ENCODE results near the gene NRCAM. TPM values are rescaled to one million over a fixed set of nuclear protein-coding genes. Genes with fewer than 3 reads are reported as not detected.

Gene NRCAM
- total and polyA plus RNA-seq, 2 experiments from 2014 or later, result 0.76 to 3.9 TPM

GRCh38 chr7:108167460-108167859 lies 288.8 kb downstream of the NRCAM start:
- TF ChIP-seq, protein P1, sequence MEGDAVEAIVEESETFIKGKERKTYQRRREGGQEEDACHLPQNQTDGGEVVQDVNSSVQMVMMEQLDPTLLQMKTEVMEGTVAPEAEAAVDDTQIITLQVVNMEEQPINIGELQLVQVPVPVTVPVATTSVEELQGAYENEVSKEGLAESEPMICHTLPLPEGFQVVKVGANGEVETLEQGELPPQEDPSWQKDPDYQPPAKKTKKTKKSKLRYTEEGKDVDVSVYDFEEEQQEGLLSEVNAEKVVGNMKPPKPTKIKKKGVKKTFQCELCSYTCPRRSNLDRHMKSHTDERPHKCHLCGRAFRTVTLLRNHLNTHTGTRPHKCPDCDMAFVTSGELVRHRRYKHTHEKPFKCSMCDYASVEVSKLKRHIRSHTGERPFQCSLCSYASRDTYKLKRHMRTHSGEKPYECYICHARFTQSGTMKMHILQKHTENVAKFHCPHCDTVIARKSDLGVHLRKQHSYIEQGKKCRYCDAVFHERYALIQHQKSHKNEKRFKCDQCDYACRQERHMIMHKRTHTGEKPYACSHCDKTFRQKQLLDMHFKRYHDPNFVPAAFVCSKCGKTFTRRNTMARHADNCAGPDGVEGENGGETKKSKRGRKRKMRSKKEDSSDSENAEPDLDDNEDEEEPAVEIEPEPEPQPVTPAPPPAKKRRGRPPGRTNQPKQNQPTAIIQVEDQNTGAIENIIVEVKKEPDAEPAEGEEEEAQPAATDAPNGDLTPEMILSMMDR (IDR thresholded peaks at IDR 0.05; ENCODE audit: low read depth, low read length), result no peak
- H3K4me3 ChIP-seq, result no peak overlapping the region
- H3K36me3 ChIP-seq, result no peaks in the 10 kb centered on the region
- no peaks in the 10 kb centered on the region for H3K4me1 ChIP-seq (ENCODE audit: low read depth)
- H3K9me3 ChIP-seq (ENCODE audit: low read depth), result no peaks in the 10 kb centered on the region
- peak in 1 of 2 donors; percentile 66 for DNase-seq (ENCODE audit: low read depth in 1 of 2, low spot score in 1 of 2)
- H3K27me3 ChIP-seq, result no peaks in the 10 kb centered on the region
- no peak overlapping the region for H3K27ac ChIP-seq

GRCh38 chr7:108166687-108167086 lies 289.5 kb downstream of the NRCAM start:
- no peak for DNase-seq (ENCODE audit: low read depth in 1 of 2, low spot score in 1 of 2)
- no peaks in the 10 kb centered on the region for H3K9me3 ChIP-seq (ENCODE audit: low read depth)
- H3K27me3 ChIP-seq, result no peaks in the 10 kb centered on the region
- H3K4me1 ChIP-seq (ENCODE audit: low read depth), result no peaks in the 10 kb centered on the region
- H3K27ac ChIP-seq, result no peak overlapping the region
- TF ChIP-seq, protein P1 (IDR thresholded peaks at IDR 0.05; ENCODE audit: low read depth, low read length), result no peak
- no peaks in the 10 kb centered on the region for H3K36me3 ChIP-seq
- no peak overlapping the region for H3K4me3 ChIP-seq

DNA sequence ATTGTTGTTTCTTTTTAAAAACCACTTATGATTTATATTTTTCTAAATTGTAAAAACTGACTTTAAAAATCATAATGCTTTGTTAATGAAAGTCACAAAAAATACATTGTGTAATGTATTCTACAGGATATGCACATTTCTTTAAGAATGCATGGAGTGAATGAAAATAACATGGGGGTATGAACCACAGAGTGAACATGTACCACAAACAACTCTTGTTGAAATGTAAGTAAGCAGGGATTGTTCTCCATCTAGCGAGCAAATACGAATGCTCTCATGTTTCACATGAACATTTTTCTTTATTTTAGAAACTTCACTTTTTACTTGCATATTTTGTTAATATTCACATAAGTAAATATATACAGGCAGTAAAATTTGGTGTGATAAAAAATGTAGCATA lies 290.5 kb downstream of the NRCAM start:
- no peak overlapping the region for H3K27ac ChIP-seq
- peak in 1 of 2 donors; percentile 39 for DNase-seq (ENCODE audit: low read depth in 1 of 2, low spot score in 1 of 2)
- H3K4me1 ChIP-seq (ENCODE audit: low read depth), result no peaks in the 10 kb centered on the region
- H3K36me3 ChIP-seq, result no peaks in the 10 kb centered on the region
- TF ChIP-seq, protein P1 (IDR thresholded peaks at IDR 0.05; ENCODE audit: low read depth, low read length), result no peak
- H3K4me3 ChIP-seq, result no peak overlapping the region
- no peaks in the 10 kb centered on the region for H3K9me3 ChIP-seq (ENCODE audit: low read depth)
- no peaks in the 10 kb centered on the region for H3K27me3 ChIP-seq

DNA sequence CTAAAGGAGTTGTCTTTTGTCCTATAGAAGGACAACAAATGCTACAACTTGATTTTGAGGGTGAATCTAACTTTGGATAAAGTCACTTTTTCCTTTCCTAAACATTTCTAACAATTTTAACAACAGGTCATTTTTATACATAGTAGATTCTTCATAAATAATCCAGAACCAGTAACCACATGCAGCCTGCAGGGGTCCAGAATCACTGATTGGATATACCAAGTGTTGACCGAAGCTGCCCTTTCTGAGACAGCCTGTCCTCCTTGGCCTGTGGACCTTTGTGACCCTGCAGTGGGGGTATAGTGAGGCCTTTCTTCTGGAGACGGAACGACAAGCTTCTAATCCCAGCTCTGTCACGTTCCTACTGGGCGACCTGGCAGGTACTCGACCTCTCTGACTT lies 291.3 kb downstream of the NRCAM start:
- Histone ChIP-seq H3K27ac (no peak overlapping the region), H3K4me1 (ENCODE audit: low read depth) (no peaks in the 10 kb centered on the region), H3K9me3 (ENCODE audit: low read depth) (no peaks in the 10 kb centered on the region), H3K36me3 (no peaks in the 10 kb centered on the region), H3K4me3 (no peak overlapping the region), H3K27me3 (no peaks in the 10 kb centered on the region)
- no peak for DNase-seq (ENCODE audit: low read depth in 1 of 2, low spot score in 1 of 2)
- TF ChIP-seq, protein P1 (IDR thresholded peaks at IDR 0.05; ENCODE audit: low read depth, low read length), result no peak

- Histone ChIP-seq H3K27ac (no peak overlapping the region), H3K9me3 (ENCODE audit: low read depth) (no peaks in the 10 kb centered on the region), H3K36me3 (no peaks in the 10 kb centered on the region), H3K4me3 (no peak overlapping the region), H3K4me1 (ENCODE audit: low read depth) (no peaks in the 10 kb centered on the region), H3K27me3 (no peaks in the 10 kb centered on the region)
- TF ChIP-seq, protein P1 (IDR thresholded peaks at IDR 0.05; ENCODE audit: low read depth, low read length), result no peak
- no peak for DNase-seq (ENCODE audit: low read depth in 1 of 2, low spot score in 1 of 2)
Measured at GRCh38 chr7:108164342-108164741, 291.9 kb downstream of the NRCAM start.

DNA sequence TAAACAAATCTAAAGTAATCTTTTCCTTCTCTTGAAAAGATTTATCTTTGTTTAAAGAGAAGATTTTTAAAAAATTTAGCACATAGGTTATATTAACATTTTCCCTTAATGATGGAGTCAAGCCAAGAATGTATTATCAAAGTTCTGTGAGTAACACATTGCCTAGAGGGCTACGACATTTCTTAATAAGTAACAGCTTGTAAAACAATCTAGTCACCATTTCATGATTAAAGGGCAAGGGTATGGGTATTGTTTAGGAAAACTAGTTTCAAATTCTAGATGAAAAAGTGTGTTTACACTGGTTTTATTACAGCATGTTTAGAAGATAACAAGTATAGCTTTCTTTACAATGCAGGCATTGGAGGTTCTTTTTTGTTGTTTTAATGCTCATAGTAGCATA lies 297.5 kb downstream of the NRCAM start:
- Histone ChIP-seq H3K27ac (no peak overlapping the region), H3K9me3 (ENCODE audit: low read depth) (no peaks in the 10 kb centered on the region), H3K27me3 (no peaks in the 10 kb centered on the region), H3K4me3 (no peak overlapping the region), H3K4me1 (ENCODE audit: low read depth) (no peaks in the 10 kb centered on the region), H3K36me3 (no peaks in the 10 kb centered on the region)
- peak in 1 of 2 donors; percentile 39 for DNase-seq (ENCODE audit: low read depth in 1 of 2, low spot score in 1 of 2)
- TF ChIP-seq, protein P1 (IDR thresholded peaks at IDR 0.05; ENCODE audit: low read depth, low read length), result no peak

Measured in cardiac muscle cell (in vitro differentiated cells and primary cell).